ENCODE results near the gene PIPOX.
"Not testable (repeated sequence)": the region's sequence is repeated elsewhere in the genome, so short reads cannot be mapped to it uniquely, and the experiment has no call there.

The PIPOX gene

DNA sequence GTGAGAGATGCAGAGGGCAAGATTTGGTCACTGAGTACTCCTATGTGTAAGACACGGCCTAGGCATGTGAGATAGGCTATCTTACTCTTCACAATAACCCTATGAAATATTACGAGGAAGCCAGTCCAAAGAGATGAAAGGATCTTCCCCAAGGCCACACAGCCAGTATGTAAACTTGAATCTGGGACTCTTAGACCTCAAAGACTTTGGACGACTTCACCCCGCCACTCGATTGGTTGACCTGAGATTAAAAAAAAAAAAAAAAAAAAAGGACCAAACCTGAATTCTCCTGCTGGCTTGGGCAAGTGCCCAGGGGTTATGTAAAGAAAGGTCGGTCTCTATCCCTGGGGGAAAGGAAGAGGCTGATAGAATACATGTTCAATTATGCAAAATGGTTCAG is 33.1 kb downstream of the PIPOX start:
- no peak for DNase-seq (ENCODE audit: low read depth in 2 of 2)

GRCh38 chr17:29076722-29077121 is 33.8 kb downstream of the PIPOX start:
- DNase-seq (ENCODE audit: low read depth in 2 of 2), result no peak

DNA sequence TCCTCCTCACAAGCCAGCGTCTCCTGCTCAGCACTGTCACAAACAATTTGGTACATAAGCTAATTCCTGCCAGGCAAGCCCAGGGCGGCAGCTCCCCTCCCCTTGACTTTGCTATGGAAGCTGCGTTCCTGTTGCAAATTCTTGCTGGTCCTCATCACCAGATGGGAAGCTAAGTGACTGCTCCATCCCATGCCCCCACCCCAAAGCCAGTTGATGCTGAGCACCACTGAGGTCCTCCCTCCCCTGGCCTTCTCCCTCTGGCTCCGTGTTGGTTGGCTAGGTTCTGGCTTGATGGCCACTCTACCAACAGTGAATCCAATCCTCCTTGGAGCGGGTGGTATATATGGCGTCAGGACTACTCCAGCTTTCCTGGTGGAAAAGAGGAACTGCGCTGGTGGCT is 34.4 kb downstream of the PIPOX start:
- DNase-seq (ENCODE audit: low read depth in 2 of 2), result no peak

DNA sequence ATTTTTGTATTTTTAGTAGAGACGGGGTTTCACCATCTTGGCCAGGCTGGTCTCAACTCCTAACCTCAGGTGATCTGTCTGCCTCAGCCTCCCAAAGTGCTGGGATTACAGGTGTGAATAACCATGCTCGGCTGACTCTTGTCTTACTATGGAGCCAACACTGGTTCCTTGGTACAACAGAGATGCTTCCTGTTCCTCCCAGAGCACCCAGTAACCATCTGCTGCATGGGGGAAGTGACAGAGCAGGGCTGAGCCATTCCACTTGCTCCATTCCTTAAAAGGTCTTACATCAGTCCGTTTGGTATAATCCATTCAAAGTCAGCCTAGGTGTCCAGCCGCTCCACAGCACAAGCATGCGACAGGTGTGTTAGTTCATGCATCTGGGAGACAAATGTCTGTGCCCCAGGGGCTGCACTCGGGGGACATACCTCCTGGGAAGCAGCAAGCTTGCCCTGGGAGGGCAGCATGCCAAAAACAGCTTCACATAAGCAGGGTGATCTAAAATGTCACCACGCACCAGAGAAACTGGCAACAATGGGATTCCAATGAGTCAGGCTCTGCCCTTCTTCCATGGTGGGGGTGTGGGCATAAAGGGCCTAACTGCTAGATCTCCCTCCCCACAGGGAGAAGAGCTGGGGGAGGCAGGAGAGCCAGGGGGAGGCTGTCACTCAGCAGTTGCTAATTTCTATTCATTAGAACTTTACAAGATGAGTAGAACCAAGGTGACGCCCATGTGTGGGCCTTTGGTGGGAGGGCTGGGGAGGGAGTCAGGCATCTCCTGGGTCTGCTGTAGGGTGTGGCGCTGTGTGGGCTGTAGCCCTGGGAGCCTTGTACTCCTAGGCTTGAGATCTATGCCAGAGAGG is 35.5 kb downstream of the PIPOX start:
- no peak for DNase-seq (ENCODE audit: low read depth in 2 of 2)

DNA sequence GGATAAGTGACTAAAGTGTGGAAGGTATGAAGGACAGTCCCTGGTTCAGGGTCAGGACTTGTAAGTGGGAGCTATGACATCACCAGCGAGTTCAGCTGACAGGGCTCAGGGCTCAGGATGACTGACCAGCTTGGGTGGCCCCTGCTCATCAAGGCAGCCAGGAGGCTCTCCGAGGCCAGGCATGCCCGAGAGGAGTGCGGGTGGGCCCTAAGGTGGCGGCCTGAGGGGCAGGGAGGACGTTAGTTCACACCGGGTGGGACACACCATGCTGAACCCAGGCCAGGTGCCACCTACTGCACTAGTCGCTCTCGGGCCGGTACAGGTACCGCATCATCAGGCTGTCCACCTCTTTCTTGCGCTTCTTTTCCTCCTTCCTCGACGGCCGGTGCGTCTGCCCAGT is 36.5 kb downstream of the PIPOX start:
- DNase-seq (ENCODE audit: low read depth in 2 of 2), result no peak

GRCh38 chr17:29079887-29080286 is 36.9 kb downstream of the PIPOX start:
- no peak for DNase-seq (ENCODE audit: low read depth in 2 of 2)

DNA sequence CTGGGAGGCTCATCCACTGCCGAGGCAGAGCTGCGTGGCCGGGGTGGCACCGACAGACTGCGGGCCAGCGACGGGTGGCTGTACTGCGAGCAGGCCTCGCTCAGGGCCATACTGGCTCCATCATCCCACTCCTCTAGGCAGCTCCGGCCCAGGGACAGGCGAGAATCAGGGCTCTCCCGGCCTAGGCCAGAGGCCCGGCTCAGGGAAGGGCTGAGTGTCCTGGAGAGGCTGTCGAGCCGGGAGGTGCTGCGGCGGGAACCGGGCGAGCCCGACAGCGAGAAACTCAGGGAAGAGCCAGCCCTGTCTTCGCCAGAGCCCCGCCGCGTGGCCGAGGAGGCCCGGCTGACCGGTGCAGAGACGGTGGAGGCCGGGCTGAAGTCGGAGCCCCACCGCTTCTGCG is 37.4 kb downstream of the PIPOX start:
- DNase-seq (ENCODE audit: low read depth in 2 of 2), result no peak

- DNase-seq (ENCODE audit: low read depth in 2 of 2), result no peak
Observed at GRCh38 chr17:29080965-29081364, 38.0 kb downstream of the PIPOX start.

- DNase-seq (ENCODE audit: low read depth in 2 of 2), result no peak
Observed at GRCh38 chr17:29084541-29085146, 41.7 kb downstream of the PIPOX start.

GRCh38 chr17:29085223-29085622 is 42.3 kb downstream of the PIPOX start:
- no peak for DNase-seq (ENCODE audit: low read depth in 2 of 2)

- DNase-seq (ENCODE audit: low read depth in 2 of 2), result no peak
Observed at GRCh38 chr17:29086628-29087332, 43.8 kb downstream of the PIPOX start.

DNA sequence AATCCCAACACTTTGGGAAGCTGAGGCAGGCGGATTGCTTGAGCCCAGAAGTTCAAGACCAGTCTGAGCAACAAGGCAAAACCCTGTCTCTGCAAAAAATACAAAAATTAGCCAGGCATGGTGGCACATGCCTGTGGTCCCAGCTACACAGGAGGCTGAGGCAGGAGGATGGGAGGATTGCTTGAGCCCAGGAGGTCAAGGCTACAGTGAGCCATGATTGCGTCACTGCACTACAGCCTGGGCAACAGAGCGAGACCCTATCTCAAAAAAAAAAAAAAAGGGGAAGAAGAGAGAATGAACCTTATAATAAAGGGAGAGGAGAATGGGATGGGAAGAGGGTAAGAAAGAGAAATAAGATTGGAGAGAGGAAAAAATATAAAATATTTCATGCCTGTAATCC is 45.8 kb downstream of the PIPOX start:
- DNase-seq (ENCODE audit: low read depth in 2 of 2), result not testable (repeated sequence)

GRCh38 chr17:29089601-29090044 is 46.7 kb downstream of the PIPOX start:
- no peak for DNase-seq (ENCODE audit: low read depth in 2 of 2)

DNA sequence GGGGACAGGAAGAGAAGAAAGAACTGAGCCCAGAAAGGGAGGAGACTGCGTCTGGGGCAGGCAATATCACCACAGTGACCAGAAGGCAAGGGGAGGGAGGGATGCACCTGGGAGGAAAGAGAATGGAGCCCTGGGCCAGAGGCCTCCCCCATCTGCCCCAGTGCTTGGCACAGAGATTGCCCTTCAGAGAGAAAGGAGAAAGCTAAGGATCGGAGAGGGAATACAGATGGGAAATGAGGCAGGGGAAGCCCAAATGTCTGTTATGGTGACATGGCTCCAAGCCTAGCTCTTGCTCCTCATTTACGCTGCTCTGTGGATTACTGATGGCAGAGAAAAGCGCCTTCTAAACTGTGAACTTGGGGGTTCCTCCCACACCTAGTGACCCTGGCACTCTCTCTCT is 47.2 kb downstream of the PIPOX start:
- DNase-seq (ENCODE audit: low read depth in 2 of 2), result no peak

DNA sequence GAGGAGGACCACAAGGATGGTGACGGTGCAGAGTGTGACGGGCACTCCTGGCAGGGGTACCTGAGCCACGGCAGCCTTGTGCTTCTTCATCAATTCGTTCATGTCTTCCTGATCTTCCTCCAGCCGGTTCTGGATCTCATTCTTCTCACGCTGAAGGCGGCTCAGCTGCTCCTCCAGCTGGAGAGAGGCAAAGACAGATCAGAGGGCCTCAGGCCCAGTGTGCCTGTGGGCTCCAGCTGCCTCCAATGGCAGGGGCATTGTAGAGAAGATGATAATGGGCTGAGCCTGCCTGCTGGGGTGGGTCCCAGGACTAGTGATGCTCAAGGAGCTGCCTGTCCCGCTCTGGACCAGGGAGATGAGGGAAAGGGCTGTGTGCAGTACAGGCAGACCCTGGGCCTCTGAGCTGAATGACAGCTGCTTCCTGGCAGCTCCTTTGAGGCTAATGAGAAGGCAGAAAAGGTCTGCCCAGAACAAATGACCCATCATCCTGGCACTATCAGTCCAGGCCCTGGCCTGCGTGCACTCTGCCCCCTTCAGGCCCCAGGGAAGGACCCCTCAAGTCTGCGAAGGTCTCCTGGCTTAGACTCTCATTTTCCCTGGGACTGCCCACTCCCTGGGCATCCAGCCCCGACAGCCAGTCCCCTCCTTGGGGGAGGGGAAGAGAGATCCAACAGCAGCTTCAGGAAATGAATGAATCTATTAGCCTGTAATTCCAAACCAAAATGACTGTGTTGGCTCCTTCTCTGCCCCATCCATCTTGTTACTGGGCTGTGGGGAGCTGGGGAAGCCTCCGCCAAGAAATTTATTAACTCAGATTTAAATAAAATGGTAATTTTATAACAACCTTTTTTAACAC is 48.0 kb downstream of the PIPOX start:
- no peak for DNase-seq (ENCODE audit: low read depth in 2 of 2)

- DNase-seq (ENCODE audit: low read depth in 2 of 2), result no peak
Observed at GRCh38 chr17:29091606-29092289, 48.8 kb downstream of the PIPOX start.

DNA sequence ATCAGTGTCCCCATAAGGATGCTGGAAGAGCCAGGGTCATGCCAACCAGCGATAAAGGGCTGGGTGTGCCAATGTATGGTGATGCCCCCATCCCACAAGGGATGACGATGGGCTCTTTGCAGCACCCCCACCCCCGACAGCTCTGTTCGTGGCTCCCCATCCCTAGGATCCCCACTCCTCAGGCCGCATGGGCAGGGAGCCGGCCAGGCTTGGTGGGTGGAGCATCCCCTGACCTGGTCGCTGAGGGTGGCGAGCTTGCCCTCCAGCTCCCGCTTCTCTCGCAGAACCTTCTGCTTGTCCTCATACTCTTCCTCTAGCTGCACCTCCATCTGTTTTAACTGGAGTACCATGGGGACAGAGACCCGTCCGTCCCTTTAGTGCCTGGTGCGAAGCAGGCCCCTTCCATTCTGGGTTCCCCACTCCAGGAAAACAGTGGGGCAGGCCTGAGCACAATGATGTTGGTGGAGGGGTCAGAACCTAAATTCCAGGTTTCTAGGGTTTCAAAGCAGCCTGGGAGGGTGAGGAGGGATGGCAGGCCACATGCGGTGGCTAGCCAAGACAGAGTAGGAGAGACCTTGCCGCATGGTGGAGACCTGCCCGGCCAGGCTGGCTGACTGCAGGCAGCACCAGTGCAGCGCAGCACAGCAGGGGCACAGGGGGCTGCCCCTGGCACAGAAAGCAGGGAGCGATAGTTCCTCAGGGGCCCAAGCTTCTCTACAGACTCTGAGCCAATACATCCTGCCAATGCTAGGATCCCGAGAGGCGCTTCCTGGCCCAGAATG is 50.3 kb downstream of the PIPOX start:
- DNase-seq (ENCODE audit: low read depth in 2 of 2), result no peak

GRCh38 chr17:29094101-29094708 is 51.3 kb downstream of the PIPOX start:
- DNase-seq (ENCODE audit: low read depth in 2 of 2), result no peak

GRCh38 chr17:29095439-29095838 is 52.5 kb downstream of the PIPOX start:
- DNase-seq (ENCODE audit: low read depth in 2 of 2), result no peak

GRCh38 chr17:29096094-29096493 is 53.2 kb downstream of the PIPOX start:
- DNase-seq (ENCODE audit: low read depth in 2 of 2), result no peak

All from stimulated activated CD8-positive, alpha-beta memory T cell treated with anti-CD3 and anti-CD28 coated beads, Interleukin-2, amount 100 ng/mL, for 1 hour (primary cell).